GM18873 (cell line): Measurements from ENCODE around the gene NCAN.
"Not testable (repeated sequence)": the region's sequence is repeated elsewhere in the genome, so short reads cannot be mapped to it uniquely, and the experiment has no call there.

Source experiments
- ATAC-seq: cut with Tn5 transposase; IDR thresholded peaks from one replicate; pipeline ENCODE4 v1.9.1; 2021; ENCODE audit warnings: mild to moderate bottlenecking, moderate library complexity, moderate number of reproducible peaks; ENCODE audit not compliant: unreplicated experiment, low FRiP score

Gene NCAN

DNA sequence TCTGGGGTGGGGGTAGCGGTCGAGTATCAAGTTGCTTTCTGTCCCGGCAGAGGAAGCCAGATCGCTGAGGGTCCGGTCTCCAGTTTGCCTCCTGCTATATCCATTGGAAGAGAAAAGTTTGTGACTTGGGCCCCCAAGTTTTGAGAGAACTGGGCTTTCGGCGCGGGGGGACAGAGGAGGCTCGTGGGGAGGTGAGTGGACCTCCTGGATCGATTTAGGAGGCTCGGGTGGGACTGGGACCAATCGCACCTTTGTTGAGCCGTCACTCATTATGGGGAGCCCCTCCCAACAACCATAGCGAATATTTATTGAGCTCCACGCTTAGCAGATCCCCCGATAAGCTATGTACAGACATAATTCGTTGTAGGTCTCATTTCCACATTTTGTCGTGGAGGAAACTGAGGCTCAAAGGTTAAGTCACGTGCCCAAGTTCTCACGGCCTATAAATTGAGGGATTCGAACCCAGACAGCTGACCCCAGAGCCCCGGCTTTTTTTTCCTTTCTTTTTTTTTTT, 18.8 kb upstream of the NCAN start:
- ATAC-seq = no peak

GRCh38 chr19:19193926-19194325, 17.8 kb upstream of the NCAN start:
- ATAC-seq = no peak

- ATAC-seq = no peak
These were observed 9.8 kb upstream of the NCAN start for GRCh38 chr19:19201697-19202630.

GRCh38 chr19:19202707-19203011, 9.1 kb upstream of the NCAN start:
- ATAC-seq = no peak

- peak; percentile 53 for ATAC-seq
These were observed 8.5 kb upstream of the NCAN start, which contains the start of gene NR2C2AP for GRCh38 chr19:19203012-19203856. TSS of gene NR2C2AP (minus strand) at chr19:19203414. CDS start at chr19:19203060, 354 bp downstream.

DNA sequence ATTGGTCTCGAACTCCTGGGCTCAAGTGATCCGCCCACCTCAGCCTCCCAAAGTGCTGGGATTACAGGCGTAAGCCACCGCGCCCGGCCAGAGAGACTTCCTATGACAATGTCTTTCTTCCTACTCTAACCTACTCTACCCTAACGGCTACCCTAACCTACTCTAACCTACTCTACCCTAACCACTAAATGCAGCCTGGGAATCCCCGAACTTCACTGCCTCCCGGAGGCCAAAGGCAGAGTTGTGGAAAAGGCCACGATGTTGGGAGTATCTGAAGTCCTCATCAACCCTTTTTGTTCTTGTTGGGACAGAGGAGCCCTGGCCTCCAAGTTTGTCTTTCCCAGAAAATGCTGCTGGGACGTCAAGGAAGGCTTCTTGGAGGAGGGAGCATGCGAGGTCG, 7.6 kb upstream of the NCAN start:
- ATAC-seq = no peak

DNA sequence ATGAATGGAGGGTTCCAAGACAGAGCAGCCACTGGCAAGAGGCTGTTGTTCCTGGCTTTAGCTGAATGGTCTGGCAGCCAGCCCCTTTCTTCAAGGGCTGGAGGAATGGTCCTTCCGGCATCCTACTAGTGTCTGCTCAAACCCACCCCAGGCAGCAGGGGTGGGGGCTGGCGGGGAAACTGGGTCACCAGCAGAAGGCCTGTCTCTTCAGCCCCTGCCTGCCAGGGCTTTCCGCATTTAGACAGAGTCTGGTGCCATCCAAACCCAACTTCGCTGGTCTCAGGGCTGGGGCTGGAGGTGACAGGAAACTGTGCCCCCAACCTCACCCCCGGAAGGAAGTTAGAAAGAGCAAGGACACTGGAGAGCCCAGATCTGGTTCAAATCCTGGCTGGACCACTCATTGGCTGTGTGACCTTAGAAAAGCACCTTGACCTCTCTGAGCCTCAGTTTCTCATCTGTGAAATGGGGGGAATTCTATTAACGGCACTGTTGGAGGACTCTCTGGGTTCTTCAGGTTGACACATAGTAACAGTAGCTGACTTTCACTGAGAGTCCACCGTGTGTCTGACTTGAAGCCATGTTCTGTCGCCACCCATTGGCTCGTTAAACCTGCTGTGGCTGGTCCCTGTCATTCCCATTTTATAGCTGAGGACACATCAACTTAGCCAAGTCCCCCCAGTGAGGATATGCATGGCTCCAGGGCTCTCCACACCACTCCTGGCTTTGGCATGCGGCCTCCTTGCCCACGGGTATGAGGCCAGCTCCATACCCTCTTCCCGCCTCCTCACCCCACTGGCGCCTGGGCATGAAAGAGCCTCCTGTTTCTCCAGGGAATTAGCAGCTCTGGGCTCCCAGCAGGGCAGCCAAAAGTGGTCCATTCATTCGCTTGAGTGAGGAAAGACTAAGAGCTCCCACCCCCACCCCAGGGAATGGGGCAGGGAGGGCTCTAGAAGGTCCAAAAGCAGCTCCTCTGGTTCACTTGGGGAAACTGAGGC, 6.0 kb upstream of the NCAN start:
- ATAC-seq = no peak

GRCh38 chr19:19206938-19207337, 4.8 kb upstream of the NCAN start:
- no peak for ATAC-seq

DNA sequence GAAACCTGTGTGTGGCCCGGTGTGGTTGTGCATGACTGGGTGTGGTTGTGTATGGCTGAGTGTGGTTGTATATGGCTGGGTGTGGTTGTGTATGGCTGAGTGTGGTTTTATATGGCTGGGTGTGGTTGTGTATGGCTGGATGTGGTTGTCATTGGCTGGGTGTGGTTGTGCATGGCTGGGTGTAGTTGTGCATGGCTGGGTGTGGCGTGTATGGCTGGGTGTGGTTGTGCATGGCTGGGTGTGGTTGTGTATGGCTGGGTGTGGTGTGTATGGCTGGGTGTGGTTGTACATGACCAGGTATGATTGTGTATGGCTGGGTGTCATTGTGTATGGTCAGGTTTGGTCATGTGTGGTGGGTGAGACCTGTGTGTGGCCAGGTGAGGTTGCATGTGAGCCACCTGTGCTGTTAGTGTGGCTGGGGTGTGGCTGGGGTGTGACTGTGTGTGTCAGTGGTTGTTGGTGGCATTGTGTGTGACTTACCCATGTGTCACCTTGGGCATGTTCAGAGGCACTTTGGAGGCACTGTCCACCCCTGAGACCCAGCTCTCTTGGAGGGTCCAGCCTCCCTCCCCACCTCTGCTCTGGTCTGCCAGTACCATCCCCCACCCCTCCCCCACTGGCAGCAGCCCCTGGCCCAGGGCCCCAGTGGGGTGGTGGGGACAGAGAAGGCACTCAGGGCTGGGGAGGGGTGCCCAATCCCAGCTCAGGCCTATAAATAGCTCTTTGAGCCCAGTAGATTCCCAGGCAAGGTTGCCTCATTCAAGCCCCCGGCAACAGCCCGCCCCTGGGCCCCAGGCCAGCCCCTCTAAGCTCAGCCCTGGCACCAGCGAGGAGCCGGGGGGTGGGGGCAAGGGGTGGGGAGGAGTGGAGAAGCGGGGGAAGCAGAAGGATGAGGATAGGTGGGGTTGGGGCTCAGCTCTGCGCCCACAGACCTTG, 3.9 kb upstream of the NCAN start:
- no peak for ATAC-seq

- no peak for ATAC-seq
These were observed 2.4 kb upstream of the NCAN start for GRCh38 chr19:19209372-19209771.

- no peak for ATAC-seq
These were observed 1.2 kb downstream of the NCAN start for GRCh38 chr19:19212916-19213315.

GRCh38 chr19:19213426-19214158, 1.8 kb downstream of the NCAN start:
- no peak for ATAC-seq

DNA sequence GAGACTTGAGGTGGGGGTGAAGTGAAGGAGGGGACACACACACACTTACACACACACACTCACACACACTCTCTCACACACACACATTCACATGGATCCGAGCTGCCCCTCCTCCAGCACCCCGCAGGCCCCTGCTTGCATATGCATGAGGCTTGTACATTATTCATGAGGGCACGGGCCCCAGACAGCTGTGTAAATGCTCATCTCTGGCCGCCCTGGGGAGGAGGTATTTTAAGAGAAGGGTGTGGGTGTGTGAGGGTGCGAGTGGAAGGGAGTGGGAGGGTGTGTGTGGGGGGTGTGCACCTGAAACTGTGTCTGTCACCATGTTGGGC, 2.4 kb downstream of the NCAN start:
- ATAC-seq = no peak

DNA sequence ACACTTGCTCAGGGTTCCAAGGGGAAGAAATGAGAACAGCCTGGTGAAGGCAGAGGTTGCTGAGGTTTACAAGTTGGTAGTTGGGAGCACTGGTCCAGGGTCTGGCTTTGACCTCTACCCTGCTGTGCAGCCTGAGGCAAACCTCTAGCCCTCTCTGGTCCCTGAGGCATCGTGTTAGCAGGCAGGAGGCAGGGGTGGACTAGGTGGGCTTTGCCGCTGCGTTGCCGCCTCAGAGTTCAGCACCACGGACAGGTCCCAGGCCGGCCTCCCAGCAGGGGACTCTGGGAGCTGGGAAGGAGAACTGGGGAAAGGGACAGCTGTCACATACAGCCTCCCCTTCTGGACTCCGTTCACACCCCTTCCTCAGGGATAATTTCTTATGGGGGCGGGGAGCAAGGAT, 3.1 kb downstream of the NCAN start:
- ATAC-seq = no peak

GRCh38 chr19:19215792-19216191, 4.0 kb downstream of the NCAN start:
- no peak for ATAC-seq

DNA sequence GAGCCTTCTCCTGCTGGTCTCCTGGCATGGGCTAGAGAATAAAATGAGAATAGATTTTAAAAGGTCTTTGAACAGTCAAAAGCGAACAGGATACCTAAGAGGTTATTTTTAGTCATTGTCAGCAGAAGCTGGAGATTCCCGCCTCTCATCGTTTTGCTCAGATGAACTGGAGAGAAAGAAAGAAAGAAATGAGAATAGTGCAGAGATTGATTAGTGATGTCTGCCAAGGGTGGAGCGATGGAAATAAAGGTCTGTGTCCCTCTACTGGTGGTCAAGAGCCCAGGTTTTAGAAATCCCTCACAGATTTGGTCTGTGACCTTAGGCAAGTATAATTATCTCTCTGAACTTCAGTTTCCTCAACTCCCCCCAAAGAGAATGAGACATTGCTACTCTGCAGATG, 5.3 kb downstream of the NCAN start:
- no peak for ATAC-seq

DNA sequence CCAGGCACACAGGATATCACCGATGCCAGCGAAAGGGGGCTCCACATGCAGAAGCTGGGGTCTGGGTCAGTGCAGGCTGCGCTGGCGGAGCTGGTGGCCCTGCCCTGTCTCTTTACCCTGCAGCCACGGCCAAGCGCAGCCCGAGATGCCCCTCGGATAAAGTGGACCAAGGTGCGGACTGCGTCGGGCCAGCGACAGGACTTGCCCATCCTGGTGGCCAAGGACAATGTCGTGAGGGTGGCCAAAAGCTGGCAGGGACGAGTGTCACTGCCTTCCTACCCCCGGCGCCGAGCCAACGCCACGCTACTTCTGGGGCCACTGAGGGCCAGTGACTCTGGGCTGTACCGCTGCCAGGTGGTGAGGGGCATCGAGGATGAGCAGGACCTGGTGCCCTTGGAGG, 7.2 kb downstream of the NCAN start:
- ATAC-seq = no peak

- not testable (repeated sequence) for ATAC-seq
These were observed 9.2 kb downstream of the NCAN start for GRCh38 chr19:19221000-19221399.

DNA sequence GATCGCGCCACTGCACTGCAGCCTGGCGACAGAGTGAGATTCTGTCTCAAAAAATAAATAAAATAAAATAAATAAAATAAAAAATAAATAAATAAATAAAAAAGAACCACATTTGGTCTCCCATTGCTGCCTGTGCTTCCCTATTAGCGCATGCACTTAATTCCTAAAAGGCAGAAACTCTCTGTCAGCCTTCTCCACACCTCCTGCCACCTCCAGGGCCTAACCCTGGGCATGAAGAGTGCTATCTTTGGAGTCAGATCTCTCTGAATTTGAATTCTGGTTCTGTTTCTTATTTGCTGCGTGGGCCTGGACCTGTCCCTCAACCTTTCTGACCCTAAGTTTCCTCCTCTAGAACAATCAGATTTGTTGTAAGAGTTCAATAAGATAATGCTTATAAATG, 11.3 kb downstream of the NCAN start:
- no peak for ATAC-seq
